HCT116 (cell line): ENCODE results near the gene CATSPERE. TPM values are rescaled to one million over a fixed set of nuclear protein-coding genes. Genes with fewer than 3 reads are reported as not detected.

Source experiments
- ATAC-seq: fragments of 200-7000 bp; cut with Tn5 transposase; 2 replicates; pipeline ENCODE4 v1.9.1; 2020; ENCODE audit warnings: mild to moderate bottlenecking, moderate library complexity
- BruUV-seq: library from RNA; stranded (reverse); fragments of 400-500 nt; replicated peaks from 2 replicates; lab custom pipeline; 2021; lab: Mats Ljungman, UMichigan
- CTCF ChIA-PET: fragments of 300-600 bp; sonication (Branson Sonifier 250); formaldehyde crosslinking; loops from one replicate; lab custom pipeline; 2021; ENCODE audit warnings: antibody characterized with exemption; lab: Charles Lee
- POLR2A ChIA-PET: fragments of 300-600, 350-600 bp; sonication (Branson Sonifier 250); formaldehyde crosslinking; loops from one replicate; lab custom pipeline; 2021; ENCODE audit warnings: antibody characterized with exemption; lab: Charles Lee
- RAD21 ChIA-PET, 2 experiments: fragments of 300-600 bp; sonication (Branson Sonifier 250); formaldehyde crosslinking; loops; one replicate each; lab custom pipeline; 2023; ENCODE audit warnings: low total read pairs in 2 of 2; ENCODE audit not compliant: uncharacterized antibody in 2 of 2, unreplicated experiment in 2 of 2, low non-redundant PET in 1 of 2; lab: Charles Lee
- DNase-seq: peaks from one replicate; pipeline ENCODE4 v3.0.0-alpha.2; 2010; ENCODE audit warnings: low read depth, low spot score
- H2AFZ ChIP-seq: fragments of 200-600 bp; shearing (Covaris generic), sonication (generic); 2 replicates; pipeline ENCODE4 v1.6.1; 2017; ENCODE audit warnings: low read depth, mixed run types, mixed read lengths, antibody characterized with exemption, low read length; ENCODE audit not compliant: poor library complexity, severe bottlenecking
- H3K27ac ChIP-seq: 2 replicates; pipeline ENCODE4 v1.5.1; 2012; ENCODE audit warnings: low read depth, low read length
- H3K27me3 ChIP-seq: fragments of 200-600 bp; sonication (generic); 2 replicates; pipeline ENCODE4 v1.6.1; 2016; ENCODE audit warnings: mixed run types, low read length, mixed read lengths; ENCODE audit not compliant: insufficient read depth
- H3K36me3 ChIP-seq, 2 experiments: fragments of 200-500 bp in 1 of 2; fragments of 200-600 bp in 1 of 2; sonication (Bioruptor generic) in 1 of 2; sonication (generic) in 1 of 2; 2 replicates each; pipeline versions ENCODE4 v1.5.1 to v1.6.1; 2014 to 2016; ENCODE audit warnings: low read length in 2 of 2, inconsistent platforms in 1 of 2, mixed read lengths in 1 of 2, mixed run types in 1 of 2; ENCODE audit not compliant: insufficient read depth in 2 of 2, control insufficient read depth in 1 of 2
- H3K4me1 ChIP-seq, 2 experiments: fragments of 200-600 bp in 1 of 2; sonication (generic) in 1 of 2; 2 replicates each; pipeline versions ENCODE4 v1.5.1 to v1.6.1; 2012 to 2017; ENCODE audit warnings: low read length in 2 of 2, inconsistent platforms in 1 of 2, mild to moderate bottlenecking in 1 of 2, mixed read lengths in 1 of 2, mixed run types in 1 of 2, moderate library complexity in 1 of 2; ENCODE audit not compliant: insufficient read depth in 2 of 2, control insufficient read depth in 1 of 2
- H3K4me2 ChIP-seq: fragments of 200-600 bp; sonication (generic); 2 replicates; pipeline ENCODE4 v1.6.1; 2017; ENCODE audit warnings: mixed run types, low read length, mixed read lengths
- H3K4me3 ChIP-seq, 2 experiments: fragments of 200-600 bp in 1 of 2; sonication (generic) in 1 of 2; replicated peaks in 1 of 2; 2 replicates each; pipeline ENCODE4 v1.5.1; 2011 to 2016; ENCODE audit warnings: low read length in 2 of 2, control low read depth in 1 of 2, low read depth in 1 of 2, mild to moderate bottlenecking in 1 of 2, mixed read lengths in 1 of 2, mixed run types in 1 of 2
- H3K79me2 ChIP-seq: fragments of 200-600 bp; sonication (generic); 2 replicates; pipeline ENCODE4 v1.6.1; 2017; ENCODE audit warnings: mild to moderate bottlenecking, mixed run types, low read length, moderate library complexity, mixed read lengths; ENCODE audit not compliant: insufficient read depth
- H3K9ac ChIP-seq: fragments of 200-600 bp; sonication (generic); 2 replicates; pipeline ENCODE4 v1.6.1; 2016; ENCODE audit warnings: low read length, mixed read lengths
- H3K9me2 ChIP-seq: fragments of 200-600 bp; sonication (generic), shearing (Covaris generic); 2 replicates; pipeline ENCODE4 v1.6.1; 2017; ENCODE audit warnings: mixed run types, mild to moderate bottlenecking, moderate library complexity; ENCODE audit not compliant: insufficient read depth
- H3K9me3 ChIP-seq, 2 experiments: fragments of 200-500 bp in 1 of 2; fragments of 200-600 bp in 1 of 2; sonication (Bioruptor generic) in 1 of 2; sonication (generic) in 1 of 2; 2 replicates each; pipeline ENCODE4 v1.6.1; 2014 to 2017; ENCODE audit warnings: low read length in 2 of 2, mixed read lengths in 2 of 2, inconsistent platforms in 1 of 2, low read depth in 1 of 2, mild to moderate bottlenecking in 1 of 2, mixed run types in 1 of 2, moderate library complexity in 1 of 2; ENCODE audit not compliant: control insufficient read depth in 1 of 2, insufficient read depth in 1 of 2
- H4K20me1 ChIP-seq: fragments of 200-600 bp; sonication (generic), shearing (Covaris generic); 2 replicates; pipeline ENCODE4 v1.6.1; 2017; ENCODE audit warnings: mixed run types, mild to moderate bottlenecking, moderate library complexity; ENCODE audit not compliant: insufficient read depth
- CEBPB ChIP-seq: IDR thresholded peaks from 2 replicates; pipeline ENCODE4 v1.6.1; 2012; ENCODE audit warnings: low read depth
- EGR1 ChIP-seq: IDR thresholded peaks from 2 replicates; pipeline ENCODE4 v1.6.1; 2012; ENCODE audit warnings: low read depth
- ELF1 ChIP-seq: IDR thresholded peaks from 2 replicates; pipeline ENCODE4 v1.6.1; 2012; ENCODE audit warnings: low read depth, borderline replicate concordance
- EZH2 ChIP-seq: fragments of 200-600 bp; sonication (generic); IDR thresholded peaks from 2 replicates; pipeline ENCODE4 v1.6.1; 2017; ENCODE audit warnings: antibody characterized with exemption, mixed run types
- FOSL1 ChIP-seq: IDR thresholded peaks from 2 replicates; pipeline ENCODE4 v1.6.1; 2012; ENCODE audit warnings: low read depth
- POLR2AphosphoS5 ChIP-seq: IDR thresholded peaks from 2 replicates; pipeline ENCODE4 v1.6.1; 2011; ENCODE audit warnings: mild to moderate bottlenecking, low read depth, low read length, moderate library complexity
- RAD21 ChIP-seq: IDR thresholded peaks from 2 replicates; pipeline ENCODE4 v1.6.1; 2012; ENCODE audit warnings: low read depth, mild to moderate bottlenecking
- SP1 ChIP-seq: IDR thresholded peaks from 2 replicates; pipeline ENCODE4 v1.6.1; 2012; ENCODE audit warnings: low read depth
- SRF ChIP-seq: IDR thresholded peaks from 2 replicates; pipeline ENCODE4 v1.6.1; 2012; ENCODE audit warnings: low read depth
- TCF7L2 ChIP-seq: IDR thresholded peaks from 2 replicates; pipeline ENCODE4 v1.7.0; 2011; ENCODE audit warnings: borderline replicate concordance, inconsistent platforms; ENCODE audit not compliant: insufficient read depth, insufficient read length; ENCODE audit errors: extremely low read depth
- YY1 ChIP-seq: IDR thresholded peaks from 2 replicates; pipeline ENCODE4 v1.6.1; 2011; ENCODE audit warnings: low read length, low read depth, moderate library complexity, mild to moderate bottlenecking; ENCODE audit not compliant: insufficient replicate concordance; ENCODE audit errors: extremely low read depth
- ZFX ChIP-seq: fragments of 450-650 bp; IDR thresholded peaks from 2 replicates; pipeline ENCODE4 v1.6.1; 2017
- intact Hi-C: fragments of 100-400 bp; cut with micrococcal nuclease; formaldehyde crosslinking; loops from 2 replicates; pipeline ENCODE4 v1.10.0; 2022
- total RNA-seq: library from RNA; stranded (reverse); gene quantifications from one replicate; pipeline ENCODE4 v1.2.1, GENCODE V29; 2021; ENCODE audit not compliant: unreplicated experiment
- TF ChIP-seq, protein P1 (sequence below): IDR thresholded peaks from 2 replicates; pipeline ENCODE4 v1.6.1; 2012; ENCODE audit warnings: low read depth
- TF ChIP-seq, protein P2 (sequence below): IDR thresholded peaks from 2 replicates; pipeline ENCODE4 v1.6.1; 2011; ENCODE audit warnings: mild to moderate bottlenecking, low read length, moderate library complexity; ENCODE audit not compliant: insufficient replicate concordance; ENCODE audit errors: extremely low read depth
- TF ChIP-seq, protein P3 (sequence below): IDR thresholded peaks from 2 replicates; pipeline ENCODE4 v1.6.1; 2012
- TF ChIP-seq, protein P4 (sequence below), 3 experiments: fragments of 200-600 bp in 1 of 3; sonication (generic) in 1 of 3; IDR thresholded peaks in 2 of 3; conservative IDR thresholded peaks in 1 of 3; 2 replicates each; pipeline ENCODE4 v1.5.1; 2012 to 2017; ENCODE audit warnings: low read depth in 2 of 3, low read length in 2 of 3, antibody characterized with exemption in 1 of 3, borderline replicate concordance in 1 of 3, control low read depth in 1 of 3, mild to moderate bottlenecking in 1 of 3, mixed read lengths in 1 of 3, mixed run types in 1 of 3, moderate library complexity in 1 of 3; ENCODE audit not compliant: insufficient read depth in 1 of 3
- TF ChIP-seq, protein P5 (sequence below): IDR thresholded peaks from 2 replicates; pipeline ENCODE4 v1.6.1; 2012

The CATSPERE gene
- total RNA-seq, 1 experiment from 2014 or later: 0.34 TPM

DNA sequence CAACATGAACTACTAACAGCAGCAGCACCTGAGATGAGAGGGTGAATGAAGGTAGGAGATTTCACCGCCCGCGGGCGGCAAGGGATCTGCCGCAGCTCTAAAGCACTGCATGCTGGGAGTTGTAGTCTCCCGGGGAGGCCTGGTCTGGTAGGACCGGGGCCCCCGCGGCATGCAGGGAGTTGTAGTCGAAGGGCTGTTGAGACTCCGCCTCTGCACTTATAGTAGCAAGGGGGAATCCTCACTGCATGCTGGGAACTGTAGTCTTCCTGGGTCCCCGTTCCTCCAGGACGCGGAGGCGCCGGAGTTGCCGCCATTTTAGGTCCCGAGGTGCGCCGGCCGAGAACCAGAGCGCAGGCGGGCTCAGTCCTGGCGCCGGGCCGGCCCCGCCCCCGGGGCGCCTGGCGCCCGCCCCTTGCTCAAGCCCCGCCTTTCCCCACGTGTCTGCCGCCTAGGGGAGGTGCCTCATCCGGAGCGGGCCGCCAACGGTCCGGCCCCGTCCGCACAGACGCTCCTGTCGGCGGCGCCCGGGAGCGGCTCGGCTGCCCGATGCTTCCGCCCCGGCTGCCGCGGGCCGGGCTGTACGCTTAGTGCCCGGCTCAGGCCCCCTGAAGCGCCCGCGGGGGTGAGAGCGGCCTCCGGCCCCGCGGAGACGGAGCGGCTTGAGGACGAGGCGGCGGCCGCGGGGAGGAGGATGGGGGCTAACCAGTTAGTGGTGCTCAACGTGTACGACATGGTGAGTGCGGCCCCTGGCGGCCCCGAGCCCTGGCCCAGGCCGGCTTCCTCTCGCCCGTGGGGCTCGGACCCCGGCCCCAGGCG, 191.8 kb downstream of the CATSPERE start, which contains the start of gene DESI2:
TSS of gene DESI2 (plus strand) at position 504 of the 816 bp plus-strand sequence. CDS start at position 692, 188 bp downstream.
- BruUV-seq: no TSS peak
- CTCF ChIA-PET: no interaction called here
- Histone ChIP-seq H2AFZ (peak within 1 kb of the TSS; percentile 28), H3K27ac (peak within 1 kb of the TSS; percentile 82), H3K4me2 (peak within 1 kb of the TSS; percentile 91), H3K9me2 (no peaks in the 10 kb centered on the region), H3K79me2 (peaks cover 46% of the 10 kb centered on the region), H3K4me3 (peak within 1 kb of the TSS; percentile 59 to 74), H3K4me1 (peaks cover 5 to 23% of the 10 kb centered on the region in 2 experiments; a peak in 3 of 4 replicates), H3K27me3 (no peaks in the 10 kb centered on the region), H3K9ac (peak within 1 kb of the TSS; percentile 89), H4K20me1 (no peaks in the 10 kb centered on the region), H3K9me3 (no peaks in the 10 kb centered on the region), H3K36me3 (peaks cover 0 to 9% of the 10 kb centered on the region in 2 experiments; a peak in 1 of 4 replicates)
- RAD21 ChIA-PET: no interaction called here
- peak; percentile 94 for ATAC-seq
- intact Hi-C loops: loop anchor here (1.0 to 2.0 kb wide), 3 partner anchors 50 to 200 kb away; partner anchors contain the start of gene COX20
- DNase-seq: peak; percentile 98
- POLR2A ChIA-PET: interaction anchor here (0.7 kb wide), 1 partner anchor 12 kb away, joined by 3 read pairs; no protein-coding TSS in a partner anchor
- peak; percentile 65; the same call in 1 of the 2 replicates for TF ChIP-seq SP1
- TF ChIP-seq SRF: peak; percentile 44; the same call in 1 of the 2 replicates
- TF ChIP-seq, protein P1, sequence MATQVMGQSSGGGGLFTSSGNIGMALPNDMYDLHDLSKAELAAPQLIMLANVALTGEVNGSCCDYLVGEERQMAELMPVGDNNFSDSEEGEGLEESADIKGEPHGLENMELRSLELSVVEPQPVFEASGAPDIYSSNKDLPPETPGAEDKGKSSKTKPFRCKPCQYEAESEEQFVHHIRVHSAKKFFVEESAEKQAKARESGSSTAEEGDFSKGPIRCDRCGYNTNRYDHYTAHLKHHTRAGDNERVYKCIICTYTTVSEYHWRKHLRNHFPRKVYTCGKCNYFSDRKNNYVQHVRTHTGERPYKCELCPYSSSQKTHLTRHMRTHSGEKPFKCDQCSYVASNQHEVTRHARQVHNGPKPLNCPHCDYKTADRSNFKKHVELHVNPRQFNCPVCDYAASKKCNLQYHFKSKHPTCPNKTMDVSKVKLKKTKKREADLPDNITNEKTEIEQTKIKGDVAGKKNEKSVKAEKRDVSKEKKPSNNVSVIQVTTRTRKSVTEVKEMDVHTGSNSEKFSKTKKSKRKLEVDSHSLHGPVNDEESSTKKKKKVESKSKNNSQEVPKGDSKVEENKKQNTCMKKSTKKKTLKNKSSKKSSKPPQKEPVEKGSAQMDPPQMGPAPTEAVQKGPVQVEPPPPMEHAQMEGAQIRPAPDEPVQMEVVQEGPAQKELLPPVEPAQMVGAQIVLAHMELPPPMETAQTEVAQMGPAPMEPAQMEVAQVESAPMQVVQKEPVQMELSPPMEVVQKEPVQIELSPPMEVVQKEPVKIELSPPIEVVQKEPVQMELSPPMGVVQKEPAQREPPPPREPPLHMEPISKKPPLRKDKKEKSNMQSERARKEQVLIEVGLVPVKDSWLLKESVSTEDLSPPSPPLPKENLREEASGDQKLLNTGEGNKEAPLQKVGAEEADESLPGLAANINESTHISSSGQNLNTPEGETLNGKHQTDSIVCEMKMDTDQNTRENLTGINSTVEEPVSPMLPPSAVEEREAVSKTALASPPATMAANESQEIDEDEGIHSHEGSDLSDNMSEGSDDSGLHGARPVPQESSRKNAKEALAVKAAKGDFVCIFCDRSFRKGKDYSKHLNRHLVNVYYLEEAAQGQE: no peak
- peak; percentile 56; the same call in 1 of the 2 replicates for TF ChIP-seq EGR1
- TF ChIP-seq, protein P2, sequence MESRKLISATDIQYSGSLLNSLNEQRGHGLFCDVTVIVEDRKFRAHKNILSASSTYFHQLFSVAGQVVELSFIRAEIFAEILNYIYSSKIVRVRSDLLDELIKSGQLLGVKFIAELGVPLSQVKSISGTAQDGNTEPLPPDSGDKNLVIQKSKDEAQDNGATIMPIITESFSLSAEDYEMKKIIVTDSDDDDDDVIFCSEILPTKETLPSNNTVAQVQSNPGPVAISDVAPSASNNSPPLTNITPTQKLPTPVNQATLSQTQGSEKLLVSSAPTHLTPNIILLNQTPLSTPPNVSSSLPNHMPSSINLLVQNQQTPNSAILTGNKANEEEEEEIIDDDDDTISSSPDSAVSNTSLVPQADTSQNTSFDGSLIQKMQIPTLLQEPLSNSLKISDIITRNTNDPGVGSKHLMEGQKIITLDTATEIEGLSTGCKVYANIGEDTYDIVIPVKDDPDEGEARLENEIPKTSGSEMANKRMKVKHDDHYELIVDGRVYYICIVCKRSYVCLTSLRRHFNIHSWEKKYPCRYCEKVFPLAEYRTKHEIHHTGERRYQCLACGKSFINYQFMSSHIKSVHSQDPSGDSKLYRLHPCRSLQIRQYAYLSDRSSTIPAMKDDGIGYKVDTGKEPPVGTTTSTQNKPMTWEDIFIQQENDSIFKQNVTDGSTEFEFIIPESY: no peak
- TF ChIP-seq ELF1: peak; percentile 24; the same call in 1 of the 2 replicates
- TF ChIP-seq, protein P3, sequence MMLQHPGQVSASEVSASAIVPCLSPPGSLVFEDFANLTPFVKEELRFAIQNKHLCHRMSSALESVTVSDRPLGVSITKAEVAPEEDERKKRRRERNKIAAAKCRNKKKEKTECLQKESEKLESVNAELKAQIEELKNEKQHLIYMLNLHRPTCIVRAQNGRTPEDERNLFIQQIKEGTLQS: no peak
- TF ChIP-seq TCF7L2: peak; percentile 32
- TF ChIP-seq, protein P4, sequence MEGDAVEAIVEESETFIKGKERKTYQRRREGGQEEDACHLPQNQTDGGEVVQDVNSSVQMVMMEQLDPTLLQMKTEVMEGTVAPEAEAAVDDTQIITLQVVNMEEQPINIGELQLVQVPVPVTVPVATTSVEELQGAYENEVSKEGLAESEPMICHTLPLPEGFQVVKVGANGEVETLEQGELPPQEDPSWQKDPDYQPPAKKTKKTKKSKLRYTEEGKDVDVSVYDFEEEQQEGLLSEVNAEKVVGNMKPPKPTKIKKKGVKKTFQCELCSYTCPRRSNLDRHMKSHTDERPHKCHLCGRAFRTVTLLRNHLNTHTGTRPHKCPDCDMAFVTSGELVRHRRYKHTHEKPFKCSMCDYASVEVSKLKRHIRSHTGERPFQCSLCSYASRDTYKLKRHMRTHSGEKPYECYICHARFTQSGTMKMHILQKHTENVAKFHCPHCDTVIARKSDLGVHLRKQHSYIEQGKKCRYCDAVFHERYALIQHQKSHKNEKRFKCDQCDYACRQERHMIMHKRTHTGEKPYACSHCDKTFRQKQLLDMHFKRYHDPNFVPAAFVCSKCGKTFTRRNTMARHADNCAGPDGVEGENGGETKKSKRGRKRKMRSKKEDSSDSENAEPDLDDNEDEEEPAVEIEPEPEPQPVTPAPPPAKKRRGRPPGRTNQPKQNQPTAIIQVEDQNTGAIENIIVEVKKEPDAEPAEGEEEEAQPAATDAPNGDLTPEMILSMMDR (IDR thresholded peaks at IDR 0.05 in 2 of 3, conservative IDR thresholded peaks at IDR 0.05 in 1 of 3; ENCODE audit: borderline replicate concordance in 1 of 3, insufficient read depth in 1 of 3, low read depth in 2 of 3, low read length in 2 of 3): peak; percentile 38 to 51 (median 48); a peak in 4 of 6 replicates
- peak; percentile 95 for TF ChIP-seq POLR2AphosphoS5
- no peak for TF ChIP-seq CEBPB
- TF ChIP-seq RAD21: peak; percentile 50
- TF ChIP-seq FOSL1: no peak
- peak; percentile 91 for TF ChIP-seq ZFX
- peak; percentile 96 for TF ChIP-seq YY1
- no peak for TF ChIP-seq EZH2
- TF ChIP-seq, protein P5, sequence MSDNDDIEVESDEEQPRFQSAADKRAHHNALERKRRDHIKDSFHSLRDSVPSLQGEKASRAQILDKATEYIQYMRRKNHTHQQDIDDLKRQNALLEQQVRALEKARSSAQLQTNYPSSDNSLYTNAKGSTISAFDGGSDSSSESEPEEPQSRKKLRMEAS: peak; percentile 57
